ENCODE results near the gene PGA4. TPM values are rescaled to one million over a fixed set of nuclear protein-coding genes. Genes with fewer than 3 reads are reported as not detected.
"Not testable (repeated sequence)": the region's sequence is repeated elsewhere in the genome, so short reads cannot be mapped to it uniquely, and the experiment has no call there.

The PGA4 gene
- total RNA-seq, 1 donor from 2014 or later: not detected

DNA sequence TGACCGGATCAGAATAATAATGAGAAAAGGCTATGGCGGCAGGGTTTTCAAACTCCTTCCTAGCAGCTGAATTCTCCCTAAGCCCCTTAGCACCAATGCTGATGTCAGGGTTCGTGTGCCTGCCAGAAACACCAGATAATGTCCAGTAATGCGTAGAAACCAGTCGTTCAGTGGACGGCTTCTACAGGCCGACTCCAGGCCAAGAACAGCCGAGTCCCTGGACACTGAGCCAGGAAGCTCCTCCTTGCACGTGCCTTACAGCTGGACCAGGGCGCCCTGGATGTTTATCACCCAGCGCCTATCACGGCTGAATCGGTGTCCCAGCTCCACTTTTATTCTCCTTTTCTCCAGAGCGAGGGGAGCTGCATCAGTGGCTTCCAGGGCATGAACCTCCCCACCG is 9.9 kb upstream of the PGA4 start:
- not testable (repeated sequence) for H3K27me3 Mint-ChIP-seq (ENCODE audit: low read depth); H3K36me3 Mint-ChIP-seq (ENCODE audit: low read depth); DNase-seq (ENCODE audit: low spot score); H3K27ac Mint-ChIP-seq (ENCODE audit: unreplicated experiment); H3K9me3 Mint-ChIP-seq (ENCODE audit: low read depth); H3K4me1 Mint-ChIP-seq (ENCODE audit: low read depth); H3K4me3 Mint-ChIP-seq (ENCODE audit: unreplicated experiment)

DNA sequence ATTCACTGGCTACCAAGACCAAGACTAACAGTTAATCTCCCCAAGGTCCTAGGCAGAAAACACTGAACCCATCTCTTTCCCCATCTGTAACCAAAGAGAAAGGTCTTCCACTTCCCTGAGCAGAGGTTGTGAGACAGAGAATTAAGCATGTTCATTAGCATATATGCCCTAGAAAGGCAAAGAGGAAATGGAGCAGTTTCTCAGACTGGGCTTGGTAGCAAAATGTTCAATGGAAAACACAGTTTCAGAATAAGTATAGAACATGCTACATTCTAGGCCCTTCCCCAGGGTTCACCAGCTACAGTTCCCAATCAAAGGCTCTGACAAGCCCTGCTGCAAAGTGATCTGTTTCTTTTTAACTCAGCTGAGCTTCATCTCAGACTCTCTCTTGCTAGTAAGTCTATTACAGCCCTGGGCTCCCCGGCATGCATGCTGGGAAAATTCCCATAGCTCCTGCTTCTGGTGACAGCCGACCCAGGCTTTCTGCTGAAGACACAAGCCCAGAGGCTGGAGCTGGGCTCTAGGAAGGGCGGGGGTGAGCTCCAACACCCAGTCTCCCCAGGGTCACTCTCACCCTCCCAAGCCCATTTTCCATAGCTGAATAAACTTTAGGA is 8.3 kb upstream of the PGA4 start:
- not testable (repeated sequence) for H3K4me1 Mint-ChIP-seq (ENCODE audit: low read depth); H3K36me3 Mint-ChIP-seq (ENCODE audit: low read depth); H3K27ac Mint-ChIP-seq (ENCODE audit: unreplicated experiment); H3K9me3 Mint-ChIP-seq (ENCODE audit: low read depth); H3K4me3 Mint-ChIP-seq (ENCODE audit: unreplicated experiment); H3K27me3 Mint-ChIP-seq (ENCODE audit: low read depth); DNase-seq (ENCODE audit: low spot score)

DNA sequence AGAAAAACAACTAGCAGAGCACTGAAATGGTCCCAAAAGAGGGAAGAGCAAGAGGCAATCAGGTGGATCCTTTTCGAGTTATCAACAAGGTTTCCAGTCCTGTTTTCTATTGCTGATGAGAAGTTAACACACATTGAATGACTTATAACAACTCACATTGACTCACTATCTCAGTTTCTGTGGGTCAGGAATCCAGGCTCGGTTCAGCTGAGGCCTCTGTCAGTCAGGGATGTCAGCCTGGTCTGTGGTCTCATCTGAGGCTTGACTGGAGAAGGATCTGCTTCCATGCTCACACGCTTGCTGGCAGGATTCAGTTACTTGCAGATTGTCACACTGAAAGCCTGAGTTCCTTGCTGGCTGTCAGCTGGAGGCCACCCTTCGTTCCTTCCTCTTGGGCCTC is 3.8 kb upstream of the PGA4 start:
- not testable (repeated sequence) for H3K4me1 Mint-ChIP-seq (ENCODE audit: low read depth); H3K27ac Mint-ChIP-seq (ENCODE audit: unreplicated experiment)

DNA sequence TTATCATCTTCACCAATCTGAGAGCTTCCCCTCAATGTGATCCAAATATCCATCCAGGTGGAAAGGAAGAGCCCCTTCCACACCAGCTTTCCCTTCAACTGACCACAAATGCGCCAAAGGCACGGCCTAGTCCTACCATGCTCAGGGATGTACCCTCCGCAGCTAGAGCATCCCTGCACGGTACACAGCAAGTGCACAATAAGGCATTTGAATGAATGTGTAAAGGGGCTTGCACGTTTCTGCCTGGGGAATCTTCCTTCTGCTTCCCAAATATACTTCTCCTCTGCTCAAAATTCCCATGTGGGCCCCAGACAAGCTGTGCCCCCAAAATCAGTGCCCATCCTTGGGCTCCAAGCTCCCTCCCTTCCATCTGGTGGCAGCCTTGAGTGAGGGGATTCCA is 3.1 kb upstream of the PGA4 start:
- H3K9me3 Mint-ChIP-seq (ENCODE audit: low read depth): not testable (repeated sequence)

More for the DNA sequence above, 3.8 kb upstream of the PGA4 start:
- DNase-seq (ENCODE audit: low spot score); H3K27me3 Mint-ChIP-seq (ENCODE audit: low read depth); H3K9me3 Mint-ChIP-seq (ENCODE audit: low read depth); H3K36me3 Mint-ChIP-seq (ENCODE audit: low read depth); H3K4me3 Mint-ChIP-seq (ENCODE audit: unreplicated experiment): not testable (repeated sequence)

DNA sequence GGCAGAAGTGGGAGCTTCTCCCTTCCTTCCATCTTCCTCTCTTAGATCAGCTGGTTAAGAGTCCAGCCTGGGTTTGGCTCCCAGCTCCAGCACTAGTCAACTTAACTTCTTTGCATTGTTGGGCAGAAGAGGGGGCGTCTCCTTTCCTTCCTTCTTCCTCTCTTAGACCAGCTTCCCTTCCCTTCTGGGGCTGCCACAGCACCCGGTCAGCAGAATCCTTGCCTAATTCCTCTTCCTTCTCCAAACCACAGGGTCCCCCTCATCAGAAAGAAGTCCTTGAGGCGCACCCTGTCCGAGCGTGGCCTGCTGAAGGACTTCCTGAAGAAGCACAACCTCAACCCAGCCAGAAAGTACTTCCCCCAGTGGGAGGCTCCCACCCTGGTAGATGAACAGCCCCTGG is 545 bp downstream of the PGA4 start:
- DNase-seq (ENCODE audit: low spot score); H3K4me1 Mint-ChIP-seq (ENCODE audit: low read depth); H3K27ac Mint-ChIP-seq (ENCODE audit: unreplicated experiment); H3K4me3 Mint-ChIP-seq (ENCODE audit: unreplicated experiment); H3K9me3 Mint-ChIP-seq (ENCODE audit: low read depth); H3K27me3 Mint-ChIP-seq (ENCODE audit: low read depth); H3K36me3 Mint-ChIP-seq (ENCODE audit: low read depth): not testable (repeated sequence)

More for the DNA sequence above, 3.1 kb upstream of the PGA4 start:
- not testable (repeated sequence) for H3K27me3 Mint-ChIP-seq (ENCODE audit: low read depth); H3K36me3 Mint-ChIP-seq (ENCODE audit: low read depth); DNase-seq (ENCODE audit: low spot score); H3K4me3 Mint-ChIP-seq (ENCODE audit: unreplicated experiment); H3K27ac Mint-ChIP-seq (ENCODE audit: unreplicated experiment); H3K4me1 Mint-ChIP-seq (ENCODE audit: low read depth)

DNA sequence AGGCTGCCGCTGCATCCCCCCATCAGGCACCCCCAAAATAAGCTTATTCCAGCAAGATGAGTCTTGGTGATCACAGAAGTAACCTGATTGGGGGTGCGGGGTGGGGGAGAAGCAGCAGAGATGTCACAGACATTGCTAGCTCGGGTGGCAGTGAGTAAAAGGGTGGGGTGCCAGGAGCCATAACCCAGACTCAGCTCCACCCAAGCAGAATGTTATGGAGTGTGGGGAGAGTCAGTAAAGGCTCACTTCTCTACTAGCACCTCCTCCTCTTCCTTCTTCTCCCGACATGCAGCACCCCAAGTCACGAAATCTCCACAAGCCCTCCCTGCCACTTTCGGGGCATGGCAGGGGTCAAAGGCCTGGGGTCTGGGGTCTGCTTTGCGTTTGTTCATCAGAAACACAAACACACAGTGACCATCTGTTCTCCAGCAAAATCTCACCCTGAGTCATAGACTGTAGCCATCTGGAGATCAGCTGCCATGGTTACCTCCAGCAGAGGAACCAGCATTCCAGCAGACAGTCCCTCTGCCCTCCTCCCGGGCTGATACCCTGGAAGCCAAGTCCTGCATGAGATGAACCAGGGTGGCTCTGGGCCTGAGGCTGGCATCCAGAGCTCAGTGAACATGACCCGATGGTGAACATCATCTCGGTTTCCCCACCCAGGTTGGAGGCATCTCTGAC is 4.5 kb downstream of the PGA4 start:
- H3K4me3 Mint-ChIP-seq (ENCODE audit: unreplicated experiment); H3K4me1 Mint-ChIP-seq (ENCODE audit: low read depth); H3K27me3 Mint-ChIP-seq (ENCODE audit: low read depth); H3K27ac Mint-ChIP-seq (ENCODE audit: unreplicated experiment); DNase-seq (ENCODE audit: low spot score); H3K36me3 Mint-ChIP-seq (ENCODE audit: low read depth); H3K9me3 Mint-ChIP-seq (ENCODE audit: low read depth): not testable (repeated sequence)

DNA sequence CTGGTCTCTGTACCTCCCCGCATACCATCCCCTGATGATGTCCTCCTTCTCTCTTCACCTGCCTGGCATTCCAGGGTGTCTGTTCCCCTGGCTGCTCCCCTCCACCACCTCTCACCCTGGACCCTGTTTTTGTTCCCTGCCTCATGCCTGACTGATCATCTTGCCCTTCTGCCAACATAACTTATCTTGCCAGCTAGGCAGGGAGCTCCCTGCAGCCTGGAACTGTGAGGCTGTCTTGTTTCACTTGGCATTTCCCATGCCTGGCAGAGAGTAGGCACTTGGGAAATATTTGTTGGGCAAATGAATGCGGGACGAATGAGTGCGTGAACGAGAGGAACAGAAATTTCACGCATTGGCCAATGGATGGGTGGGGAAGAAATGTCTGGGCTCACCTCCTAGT is 7.3 kb downstream of the PGA4 start:
- not testable (repeated sequence) for H3K36me3 Mint-ChIP-seq (ENCODE audit: low read depth); H3K4me3 Mint-ChIP-seq (ENCODE audit: unreplicated experiment); DNase-seq (ENCODE audit: low spot score); H3K27me3 Mint-ChIP-seq (ENCODE audit: low read depth); H3K9me3 Mint-ChIP-seq (ENCODE audit: low read depth); H3K4me1 Mint-ChIP-seq (ENCODE audit: low read depth); H3K27ac Mint-ChIP-seq (ENCODE audit: unreplicated experiment)

DNA sequence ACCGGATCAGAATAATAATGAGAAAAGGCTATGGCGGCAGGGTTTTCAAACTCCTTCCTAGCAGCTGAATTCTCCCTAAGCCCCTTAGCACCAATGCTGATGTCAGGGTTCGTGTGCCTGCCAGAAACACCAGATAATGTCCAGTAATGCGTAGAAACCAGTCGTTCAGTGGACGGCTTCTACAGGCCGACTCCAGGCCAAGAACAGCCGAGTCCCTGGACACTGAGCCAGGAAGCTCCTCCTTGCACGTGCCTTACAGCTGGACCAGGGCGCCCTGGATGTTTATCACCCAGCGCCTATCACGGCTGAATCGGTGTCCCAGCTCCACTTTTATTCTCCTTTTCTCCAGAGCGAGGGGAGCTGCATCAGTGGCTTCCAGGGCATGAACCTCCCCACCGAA is 8.9 kb downstream of the PGA4 start:
- H3K9me3 Mint-ChIP-seq (ENCODE audit: low read depth); H3K4me1 Mint-ChIP-seq (ENCODE audit: low read depth); H3K27ac Mint-ChIP-seq (ENCODE audit: unreplicated experiment); H3K27me3 Mint-ChIP-seq (ENCODE audit: low read depth); H3K36me3 Mint-ChIP-seq (ENCODE audit: low read depth); DNase-seq (ENCODE audit: low spot score); H3K4me3 Mint-ChIP-seq (ENCODE audit: unreplicated experiment): not testable (repeated sequence)

DNA sequence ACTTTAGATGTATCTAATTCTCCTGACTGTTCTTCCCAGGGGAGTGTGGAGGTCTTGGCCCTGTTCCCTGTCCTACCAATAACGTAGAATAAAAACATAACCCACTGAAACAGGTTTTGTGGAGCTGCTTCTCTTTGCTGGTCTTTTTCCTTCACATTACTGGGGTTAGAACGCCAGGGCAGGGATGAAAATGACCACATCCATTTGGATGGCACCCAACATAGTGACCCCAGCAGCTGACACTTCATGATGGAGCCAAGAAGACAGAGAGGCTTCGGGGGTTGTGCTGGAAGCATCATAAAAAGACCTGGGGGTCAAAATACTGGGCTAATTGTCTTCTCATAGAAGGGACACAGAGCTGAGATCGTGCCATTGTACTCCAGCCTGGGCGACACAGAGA is 9.4 kb downstream of the PGA4 start:
- H3K27ac Mint-ChIP-seq (ENCODE audit: unreplicated experiment); H3K36me3 Mint-ChIP-seq (ENCODE audit: low read depth); H3K4me3 Mint-ChIP-seq (ENCODE audit: unreplicated experiment); H3K27me3 Mint-ChIP-seq (ENCODE audit: low read depth); H3K9me3 Mint-ChIP-seq (ENCODE audit: low read depth); H3K4me1 Mint-ChIP-seq (ENCODE audit: low read depth); DNase-seq (ENCODE audit: low spot score): not testable (repeated sequence)

DNA sequence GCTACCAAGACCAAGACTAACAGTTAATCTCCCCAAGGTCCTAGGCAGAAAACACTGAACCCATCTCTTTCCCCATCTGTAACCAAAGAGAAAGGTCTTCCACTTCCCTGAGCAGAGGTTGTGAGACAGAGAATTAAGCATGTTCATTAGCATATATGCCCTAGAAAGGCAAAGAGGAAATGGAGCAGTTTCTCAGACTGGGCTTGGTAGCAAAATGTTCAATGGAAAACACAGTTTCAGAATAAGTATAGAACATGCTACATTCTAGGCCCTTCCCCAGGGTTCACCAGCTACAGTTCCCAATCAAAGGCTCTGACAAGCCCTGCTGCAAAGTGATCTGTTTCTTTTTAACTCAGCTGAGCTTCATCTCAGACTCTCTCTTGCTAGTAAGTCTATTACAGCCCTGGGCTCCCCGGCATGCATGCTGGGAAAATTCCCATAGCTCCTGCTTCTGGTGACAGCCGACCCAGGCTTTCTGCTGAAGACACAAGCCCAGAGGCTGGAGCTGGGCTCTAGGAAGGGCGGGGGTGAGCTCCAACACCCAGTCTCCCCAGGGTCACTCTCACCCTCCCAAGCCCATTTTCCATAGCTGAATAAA is 10.5 kb downstream of the PGA4 start:
- not testable (repeated sequence) for DNase-seq (ENCODE audit: low spot score); H3K9me3 Mint-ChIP-seq (ENCODE audit: low read depth); H3K4me3 Mint-ChIP-seq (ENCODE audit: unreplicated experiment); H3K27me3 Mint-ChIP-seq (ENCODE audit: low read depth); H3K27ac Mint-ChIP-seq (ENCODE audit: unreplicated experiment); H3K36me3 Mint-ChIP-seq (ENCODE audit: low read depth); H3K4me1 Mint-ChIP-seq (ENCODE audit: low read depth)

DNA sequence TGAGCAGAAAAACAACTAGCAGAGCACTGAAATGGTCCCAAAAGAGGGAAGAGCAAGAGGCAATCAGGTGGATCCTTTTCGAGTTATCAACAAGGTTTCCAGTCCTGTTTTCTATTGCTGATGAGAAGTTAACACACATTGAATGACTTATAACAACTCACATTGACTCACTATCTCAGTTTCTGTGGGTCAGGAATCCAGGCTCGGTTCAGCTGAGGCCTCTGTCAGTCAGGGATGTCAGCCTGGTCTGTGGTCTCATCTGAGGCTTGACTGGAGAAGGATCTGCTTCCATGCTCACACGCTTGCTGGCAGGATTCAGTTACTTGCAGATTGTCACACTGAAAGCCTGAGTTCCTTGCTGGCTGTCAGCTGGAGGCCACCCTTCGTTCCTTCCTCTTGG is 15.0 kb downstream of the PGA4 start:
- not testable (repeated sequence) for H3K4me3 Mint-ChIP-seq (ENCODE audit: unreplicated experiment); DNase-seq (ENCODE audit: low spot score); H3K4me1 Mint-ChIP-seq (ENCODE audit: low read depth); H3K9me3 Mint-ChIP-seq (ENCODE audit: low read depth); H3K36me3 Mint-ChIP-seq (ENCODE audit: low read depth); H3K27me3 Mint-ChIP-seq (ENCODE audit: low read depth); H3K27ac Mint-ChIP-seq (ENCODE audit: unreplicated experiment)

DNA sequence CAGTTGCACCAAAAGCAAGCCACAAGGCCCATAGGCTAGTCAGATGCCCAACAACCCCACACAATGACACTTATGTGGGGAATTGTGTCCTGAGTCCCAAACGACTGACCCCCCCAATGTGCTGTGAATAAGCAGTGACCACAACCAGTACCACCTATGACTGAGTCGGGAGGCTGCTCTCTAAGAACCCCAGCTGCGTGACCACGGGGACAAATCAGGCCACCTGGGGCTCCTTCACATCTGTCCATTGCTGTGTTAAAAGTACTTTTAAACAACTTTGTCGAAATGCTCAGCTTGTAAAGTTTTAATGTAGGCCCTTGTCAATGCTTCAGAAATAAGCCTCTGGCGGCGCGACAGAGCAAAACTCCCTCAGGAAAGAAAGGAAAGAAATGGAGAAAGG is 18.1 kb downstream of the PGA4 start:
- not testable (repeated sequence) for H3K4me1 Mint-ChIP-seq (ENCODE audit: low read depth); H3K36me3 Mint-ChIP-seq (ENCODE audit: low read depth); H3K27ac Mint-ChIP-seq (ENCODE audit: unreplicated experiment); H3K4me3 Mint-ChIP-seq (ENCODE audit: unreplicated experiment); H3K9me3 Mint-ChIP-seq (ENCODE audit: low read depth); DNase-seq (ENCODE audit: low spot score); H3K27me3 Mint-ChIP-seq (ENCODE audit: low read depth)

DNA sequence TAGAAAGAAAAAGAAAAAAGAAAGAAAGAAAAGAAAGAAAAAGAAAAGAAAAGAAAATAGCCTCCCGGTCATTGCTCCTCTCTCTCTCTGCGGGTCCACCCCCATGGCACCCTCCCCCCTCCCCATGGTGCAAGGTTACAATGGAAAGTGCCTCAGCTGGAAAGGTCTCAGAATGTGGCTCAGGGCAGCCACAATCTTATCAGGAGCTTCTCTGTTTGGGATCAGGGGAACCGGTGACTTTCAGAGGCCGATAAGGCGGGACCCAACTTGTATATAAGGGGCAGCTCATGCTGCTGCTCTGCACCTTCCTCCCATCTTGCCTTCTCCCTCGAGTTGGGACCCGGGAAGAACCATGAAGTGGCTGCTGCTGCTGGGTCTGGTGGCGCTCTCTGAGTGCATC is 18.7 kb downstream of the PGA4 start, which contains the start of gene PGA5:
Gene PGA5, plus strand, starts transcription at position 301 of the 400 bp plus-strand sequence. Its CDS starts 52 bp downstream, at position 353.
- H3K9me3 Mint-ChIP-seq (ENCODE audit: low read depth); H3K36me3 Mint-ChIP-seq (ENCODE audit: low read depth); H3K4me3 Mint-ChIP-seq (ENCODE audit: unreplicated experiment); DNase-seq (ENCODE audit: low spot score); H3K4me1 Mint-ChIP-seq (ENCODE audit: low read depth); H3K27me3 Mint-ChIP-seq (ENCODE audit: low read depth); H3K27ac Mint-ChIP-seq (ENCODE audit: unreplicated experiment): not testable (repeated sequence)
